OCI-M1 (cell line): ENCODE measurements around the gene MTMR12.
A peak's percentile ranks its signal among the peaks of the same experiment; 100 is the strongest.
"Not testable (repeated sequence)": the region's sequence is repeated elsewhere in the genome, so short reads cannot be mapped to it uniquely, and the experiment has no call there.

Source experiments
- DNase-seq: peaks from one replicate; lab custom pipeline; 2025; lab: John Stamatoyannopoulos, UW

MTMR12 gene

GRCh38 chr5:32299059-32299677 is 13.6 kb downstream of the MTMR12 start:
- peak; percentile 21 for DNase-seq

GRCh38 chr5:32298059-32298415 is 14.7 kb downstream of the MTMR12 start:
- DNase-seq = peak; percentile 67

GRCh38 chr5:32297181-32298058 is 15.3 kb downstream of the MTMR12 start:
- peak; percentile 67 for DNase-seq

- DNase-seq = not testable (repeated sequence)
These were observed 16.6 kb downstream of the MTMR12 start for GRCh38 chr5:32295966-32296772.

GRCh38 chr5:32291591-32291990 is 21.1 kb downstream of the MTMR12 start:
- DNase-seq = no peak

- no peak for DNase-seq
These were observed 21.8 kb downstream of the MTMR12 start for GRCh38 chr5:32290922-32291321.

- DNase-seq = not testable (repeated sequence)
These were observed 22.2 kb downstream of the MTMR12 start for GRCh38 chr5:32290501-32290900.

- not testable (repeated sequence) for DNase-seq
These were observed 22.8 kb downstream of the MTMR12 start for GRCh38 chr5:32289986-32290385.

- peak; percentile 19 for DNase-seq
These were observed 24.6 kb downstream of the MTMR12 start for GRCh38 chr5:32288135-32288534.

- DNase-seq = not testable (repeated sequence)
These were observed 25.2 kb downstream of the MTMR12 start for GRCh38 chr5:32287525-32287924.

- peak; percentile 20 for DNase-seq
These were observed 27.1 kb downstream of the MTMR12 start for GRCh38 chr5:32285510-32286138.

- no peak for DNase-seq
These were observed 29.0 kb downstream of the MTMR12 start for GRCh38 chr5:32283539-32284377.

GRCh38 chr5:32283061-32283460 is 29.7 kb downstream of the MTMR12 start:
- DNase-seq = no peak

GRCh38 chr5:32282633-32283032 is 30.1 kb downstream of the MTMR12 start:
- no peak for DNase-seq

- DNase-seq = peak; percentile 76
These were observed 31.2 kb downstream of the MTMR12 start for GRCh38 chr5:32281378-32282133.

- DNase-seq = no peak
These were observed 32.1 kb downstream of the MTMR12 start for GRCh38 chr5:32280656-32281081.

GRCh38 chr5:32279786-32280185 is 33.0 kb downstream of the MTMR12 start:
- DNase-seq = no peak

- no peak for DNase-seq
These were observed 33.5 kb downstream of the MTMR12 start for GRCh38 chr5:32279223-32279622.

GRCh38 chr5:32278406-32278805 is 34.3 kb downstream of the MTMR12 start:
- DNase-seq = peak; percentile 79

GRCh38 chr5:32277798-32278197 is 34.9 kb downstream of the MTMR12 start:
- DNase-seq = peak; percentile 13
